Calu3 (cell line): ENCODE measurements around the gene SLC35E1. TPM values are rescaled to one million over a fixed set of nuclear protein-coding genes. Genes with fewer than 3 reads are reported as not detected.

Experiments
- BruUV-seq: library from RNA; stranded (reverse); fragments of 400-500 nt; replicated peaks from 2 replicates; lab custom pipeline; 2021; lab: Mats Ljungman, UMichigan
- CTCF ChIA-PET: fragments of 300-600 bp; sonication (Branson Sonifier 250); formaldehyde crosslinking; loops from one replicate; lab custom pipeline; 2022; ENCODE audit warnings: antibody characterized with exemption; lab: Charles Lee
- DNase-seq: peaks from one replicate; pipeline ENCODE4 v3.0.0; 2022
- H3K27ac Mint-ChIP-seq: one replicate; pipeline ENCODE4 v1.8.0; 2022; ENCODE audit warnings: mixed read lengths; ENCODE audit not compliant: unreplicated experiment
- H3K27me3 Mint-ChIP-seq: one replicate; pipeline ENCODE4 v1.8.0; 2022; ENCODE audit warnings: mixed read lengths; ENCODE audit not compliant: unreplicated experiment
- H3K36me3 Mint-ChIP-seq: one replicate; pipeline ENCODE4 v1.8.0; 2022; ENCODE audit warnings: mild to moderate bottlenecking, moderate library complexity, mixed read lengths; ENCODE audit not compliant: insufficient read depth, unreplicated experiment
- H3K4me1 Mint-ChIP-seq: one replicate; pipeline ENCODE4 v1.8.0; 2022; ENCODE audit warnings: mild to moderate bottlenecking, low read depth, mixed read lengths; ENCODE audit not compliant: unreplicated experiment
- H3K4me3 Mint-ChIP-seq: one replicate; pipeline ENCODE4 v1.8.0; 2022; ENCODE audit warnings: mild to moderate bottlenecking, low read depth, moderate library complexity, mixed read lengths; ENCODE audit not compliant: unreplicated experiment
- H3K9me3 Mint-ChIP-seq: one replicate; pipeline ENCODE4 v1.8.0; 2022; ENCODE audit warnings: low read depth, mixed read lengths; ENCODE audit not compliant: unreplicated experiment
- CTCF ChIP-seq: fragments of 200-600 bp; IDR thresholded peaks from one replicate; pipeline ENCODE4 v1.8.0; 2022; ENCODE audit warnings: antibody characterized with exemption; ENCODE audit not compliant: unreplicated experiment
- intact Hi-C: fragments of 100-400 bp; cut with micrococcal nuclease; formaldehyde crosslinking; loops from one replicate; pipeline ENCODE4 v1.10.0; 2022; ENCODE audit not compliant: unreplicated experiment
- total RNA-seq: library from RNA; stranded (reverse); gene quantifications from 2 replicates; pipeline ENCODE4 v1.2.3, GENCODE V29; 2022

SLC35E1 gene
- total RNA-seq, 1 experiment from 2014 or later: 46.4 TPM

- Mint-ChIP-seq H3K36me3 (peaks cover 48% of the 10 kb centered on the region), H3K4me3 (no peak overlapping the region), H3K27me3 (no peaks in the 10 kb centered on the region), H3K9me3 (no peaks in the 10 kb centered on the region), H3K4me1 (no peaks in the 10 kb centered on the region), H3K27ac (no peak overlapping the region)
- no peak for TF ChIP-seq CTCF
- no TSS peak for BruUV-seq
- CTCF ChIA-PET: no interaction called here
- intact Hi-C loops: no loop called here
- DNase-seq: no peak
Measured at GRCh38 chr19:16575282-16575681, 3.1 kb upstream of the SLC35E1 start.

GRCh38 chr19:16573925-16574324 is 1.7 kb upstream of the SLC35E1 start:
- no TSS peak for BruUV-seq
- intact Hi-C loops: no loop called here
- Mint-ChIP-seq H3K27ac (no peak overlapping the region), H3K4me1 (peaks cover 13% of the 10 kb centered on the region), H3K36me3 (peaks cover 56% of the 10 kb centered on the region), H3K27me3 (no peaks in the 10 kb centered on the region), H3K4me3 (no peak overlapping the region), H3K9me3 (no peaks in the 10 kb centered on the region)
- CTCF ChIA-PET: interaction anchor here (0.6 kb wide), 1 partner anchor 14 kb away, joined by 3 read pairs; no protein-coding TSS in a partner anchor
- no peak for TF ChIP-seq CTCF
- no peak for DNase-seq

- no peak for TF ChIP-seq CTCF
- no peaks in the 10 kb centered on the region for H3K9me3 Mint-ChIP-seq
- CTCF ChIA-PET: no interaction called here
- H3K27me3 Mint-ChIP-seq: no peaks in the 10 kb centered on the region
- H3K36me3 Mint-ChIP-seq: peaks cover 60% of the 10 kb centered on the region
- H3K27ac Mint-ChIP-seq: peak overlapping the region; percentile 84
- intact Hi-C loops: no loop called here
- H3K4me1 Mint-ChIP-seq: peaks cover 19% of the 10 kb centered on the region
- no peak for DNase-seq
- no TSS peak for BruUV-seq
- peak overlapping the region; percentile 87 for H3K4me3 Mint-ChIP-seq
Measured at GRCh38 chr19:16573296-16573695, 1.1 kb upstream of the SLC35E1 start.

GRCh38 chr19:16571822-16572331 is 338 bp downstream of the SLC35E1 start:
- Mint-ChIP-seq H3K36me3 (peaks cover 61% of the 10 kb centered on the region), H3K27ac (peak overlapping the region; percentile 84), H3K27me3 (no peaks in the 10 kb centered on the region), H3K9me3 (no peaks in the 10 kb centered on the region), H3K4me1 (peaks cover 19% of the 10 kb centered on the region), H3K4me3 (peak overlapping the region; percentile 87)
- intact Hi-C loops: no loop called here
- DNase-seq: no peak
- TF ChIP-seq CTCF: no peak
- CTCF ChIA-PET: no interaction called here
- no TSS peak for BruUV-seq
